Sigmoid colon (tissue), 7 donors: Measurements from ENCODE around the gene TMEM208. TPM values are rescaled to one million over a fixed set of nuclear protein-coding genes. Genes with fewer than 3 reads are reported as not detected.
A peak's percentile ranks its signal among the peaks of the same experiment; 100 is the strongest.

ENCODE experiments used
- DNase-seq: peaks from one replicate; pipeline ENCODE4 v3.0.0-alpha.2; 2019
- H3K27ac ChIP-seq, 4 donors: fragments of 200-600 bp; sonication (generic); one replicate each; pipeline ENCODE4 v1.5.1; 2016 to 2019; ENCODE audit warnings: mild to moderate bottlenecking in 1 of 4
- H3K27me3 ChIP-seq, 3 donors: fragments of 200-600 bp; sonication (generic); one replicate each; pipeline ENCODE4 v1.5.1; 2019; ENCODE audit warnings: mild to moderate bottlenecking in 1 of 3
- H3K36me3 ChIP-seq, 4 donors: fragments of 200-600 bp; sonication (generic); one replicate each; pipeline ENCODE4 v1.5.1; 2016 to 2019
- H3K4me1 ChIP-seq, 4 donors: fragments of 200-600 bp; sonication (generic); one replicate each; pipeline ENCODE4 v1.5.1; 2017 to 2019
- H3K4me3 ChIP-seq, 4 donors: fragments of 200-600 bp; sonication (generic); one replicate each; pipeline ENCODE4 v1.5.1; 2017 to 2019; ENCODE audit warnings: mild to moderate bottlenecking in 2 of 4, moderate library complexity in 1 of 4
- H3K9me3 ChIP-seq, 4 donors: fragments of 200-600 bp in 3 of 4; sonication (generic) in 3 of 4; one replicate each; pipeline versions ENCODE4 v1.5.1 to v1.6.1; 2013 to 2019
- CTCF ChIP-seq, 4 experiments: fragments of 450-650 bp in 3 of 4; fragments of 200-600 bp in 1 of 4; IDR thresholded peaks; one replicate each; pipeline ENCODE4 v1.5.1; 2016 to 2019; ENCODE audit warnings: antibody characterized with exemption in 4 of 4, mild to moderate bottlenecking in 3 of 4, moderate library complexity in 2 of 4
- EP300 ChIP-seq, 4 donors: sonication (generic); formaldehyde crosslinking; IDR thresholded peaks; one replicate each; pipeline ENCODE4 v1.6.1; 2017; ENCODE audit warnings: antibody characterized with exemption in 4 of 4
- POLR2A ChIP-seq, 2 donors: fragments of 450-650 bp; IDR thresholded peaks; one replicate each; pipeline ENCODE4 v1.6.1; 2016; ENCODE audit warnings: antibody characterized with exemption in 2 of 2, mild to moderate bottlenecking in 2 of 2, moderate library complexity in 2 of 2
- POLR2AphosphoS5 ChIP-seq, 4 donors: sonication (generic); formaldehyde crosslinking; IDR thresholded peaks; one replicate each; pipeline ENCODE4 v1.6.1; 2017; ENCODE audit warnings: antibody characterized with exemption in 4 of 4
- WGBS, 2 donors: extraction: QIAGEN DNeasy Blood & Tissue Kit; methylation state at CpG; one replicate each; pipeline ENCODE4 v1.1.7; 2013; 5-methylcytosine and 5-hydroxymethylcytosine counted together
- intact Hi-C: fragments of 100-400 bp; cut with DNase I; formaldehyde crosslinking; loops from one replicate; pipeline ENCODE4 v1.15.1; 2023
- polyA plus RNA-seq, 3 donors: library from polyadenylated mRNA; stranded (reverse); fragments of 200-250 nt; gene quantifications; one replicate each; pipeline ENCODE4 v1.2.3, GENCODE V29; 2013
- total RNA-seq, 4 donors: library from RNA; depleted of rRNA; stranded (reverse); fragments of >200 nt; gene quantifications; one replicate each; pipeline ENCODE4 v1.1.0, GENCODE V29; 2016
- donor health status: healthy with polysubstance abuse.
- donor health status: Bipolar disorder and iron deficiency.
- donor health status: healthy.

Gene TMEM208
- total and polyA plus RNA-seq, 7 donors, result 15.3 to 109 (median 31.4) TPM

GRCh38 chr16:67223992-67224391, 2.9 kb upstream of the TMEM208 start:
- WGBS, 2 donors, result 12 to 31% methylated on average over 3 of the region's 3 CpGs

GRCh38 chr16:67226295-67226803, 581 bp upstream of the TMEM208 start:
- H3K4me1 ChIP-seq, result peaks cover 0 to 26% (median 21%) of the 10 kb centered on the region in 4 donors
- no peak for TF ChIP-seq EP300 (IDR thresholded peaks at IDR 0.05)
- TF ChIP-seq POLR2AphosphoS5 (IDR thresholded peaks at IDR 0.05), result no peak
- TF ChIP-seq POLR2A (IDR thresholded peaks at IDR 0.05), result no peak
- no peak for TF ChIP-seq CTCF (IDR thresholded peaks at IDR 0.05)

More at GRCh38 chr16:67223992-67224391, 2.9 kb upstream of the TMEM208 start:
- peaks cover 0 to 26% (median 21%) of the 10 kb centered on the region in 4 donors for H3K4me1 ChIP-seq
- intact Hi-C loops, result no loop called here
- H3K36me3 ChIP-seq, result peaks cover 0 to 11% (median 6%) of the 10 kb centered on the region in 4 donors
- DNase-seq, result no peak
- H3K4me3 ChIP-seq, result no peak overlapping the region
- no peaks in the 10 kb centered on the region for H3K9me3 ChIP-seq
- H3K27ac ChIP-seq, result no peak overlapping the region
- H3K27me3 ChIP-seq, result no peaks in the 10 kb centered on the region
- no peak for TF ChIP-seq CTCF (IDR thresholded peaks at IDR 0.05)
- TF ChIP-seq EP300 (IDR thresholded peaks at IDR 0.05), result no peak
- TF ChIP-seq POLR2A (IDR thresholded peaks at IDR 0.05), result no peak
- no peak for TF ChIP-seq POLR2AphosphoS5 (IDR thresholded peaks at IDR 0.05)

GRCh38 chr16:67227567-67227921, 614 bp downstream of the TMEM208 start:
- 9 to 16% methylated on average over 12 of the region's 12 CpGs for WGBS, 2 donors
- TF ChIP-seq POLR2A (IDR thresholded peaks at IDR 0.05) (no peak), CTCF (IDR thresholded peaks at IDR 0.05) (no peak), EP300 (IDR thresholded peaks at IDR 0.05) (no peak), POLR2AphosphoS5 (IDR thresholded peaks at IDR 0.05) (no peak)
- H3K9me3 ChIP-seq, result no peaks in the 10 kb centered on the region
- peaks cover 12 to 42% (median 37%) of the 10 kb centered on the region in 4 donors for H3K36me3 ChIP-seq
- peaks cover 0 to 26% (median 21%) of the 10 kb centered on the region in 4 donors for H3K4me1 ChIP-seq
- DNase-seq, result no peak
- intact Hi-C loops, result loop anchor here (1.0 to 5.0 kb wide), 3 partner anchors 20 to 620 kb away; partner anchors contain the start of genes CENPT, E2F4, FHOD1 and NUTF2
- H3K27ac ChIP-seq, result peak overlapping the region; percentile 81 to 85 (median 83)
- no peaks in the 10 kb centered on the region for H3K27me3 ChIP-seq
- peak overlapping the region; percentile 86 to 99 (median 90) for H3K4me3 ChIP-seq

More at GRCh38 chr16:67226295-67226803, 581 bp upstream of the TMEM208 start:
- Histone ChIP-seq H3K4me3 (peak overlapping the region; percentile 86 to 99 (median 90)), H3K36me3 (peaks cover 12 to 34% (median 30%) of the 10 kb centered on the region in 4 donors), H3K27ac (peak overlapping the region; percentile 81 to 85 (median 83)), H3K27me3 (no peaks in the 10 kb centered on the region), H3K9me3 (no peaks in the 10 kb centered on the region)
- intact Hi-C loops, result loop anchor here (2.0 to 5.0 kb wide), 2 partner anchors 34 to 621 kb away; partner anchors contain the start of genes CENPT, E2F4 and NUTF2
- DNase-seq, result no peak
- WGBS, 2 donors, result 15 to 38% methylated on average over 12 of the region's 12 CpGs

- intact Hi-C loops, result loop anchor here (5.0 kb wide), 1 partner anchor 619 kb away; the partner anchor contains the start of genes CENPT and NUTF2
- H3K36me3 ChIP-seq, result peaks cover 12 to 45% (median 37%) of the 10 kb centered on the region in 4 donors
- DNase-seq, result no peak
- H3K4me1 ChIP-seq, result peaks cover 0 to 26% (median 21%) of the 10 kb centered on the region in 4 donors
- 84 to 91% methylated on average over 9 of the region's 9 CpGs for WGBS, 2 donors
- H3K9me3 ChIP-seq, result no peaks in the 10 kb centered on the region
- H3K4me3 ChIP-seq, result peak overlapping the region in 3 of 4 donors; percentile 87 to 99 (median 92)
- no peak overlapping the region for H3K27ac ChIP-seq
- TF ChIP-seq EP300 (IDR thresholded peaks at IDR 0.05) (no peak), POLR2AphosphoS5 (IDR thresholded peaks at IDR 0.05) (no peak), CTCF (IDR thresholded peaks at IDR 0.05) (no peak), POLR2A (IDR thresholded peaks at IDR 0.05) (no peak)
- no peaks in the 10 kb centered on the region for H3K27me3 ChIP-seq
Measured at GRCh38 chr16:67228034-67228785, 1.3 kb downstream of the TMEM208 start.
